PC-9 (cell line): ENCODE results near the gene ZNF469. TPM values are rescaled to one million over a fixed set of nuclear protein-coding genes. Genes with fewer than 3 reads are reported as not detected.

Experiments
- BruUV-seq: library from RNA; stranded (reverse); fragments of 400-500 nt; replicated peaks from 2 replicates; lab custom pipeline; 2021; lab: Mats Ljungman, UMichigan
- CTCF ChIA-PET: fragments of 300-600 bp; sonication (Branson Sonifier 250); formaldehyde crosslinking; loops from one replicate; lab custom pipeline; 2022; ENCODE audit warnings: antibody characterized with exemption; lab: Charles Lee
- POLR2A ChIA-PET: fragments of 300-600 bp; sonication (Branson Sonifier 250); formaldehyde crosslinking; loops from one replicate; lab custom pipeline; 2022; ENCODE audit warnings: antibody characterized with exemption; ENCODE audit not compliant: unreplicated experiment; lab: Charles Lee
- DNase-seq, 2 experiments: peaks; one replicate each; pipeline versions ENCODE4 v3.0.0 to v3.0.0-alpha.2; 2015 to 2022; ENCODE audit warnings: mixed read lengths in 1 of 2
- H2AFZ ChIP-seq: fragments of 200-600 bp; sonication (generic); 2 replicates; pipeline ENCODE4 v1.8.1; 2017; ENCODE audit warnings: antibody characterized with exemption
- H3F3A ChIP-seq: fragments of 200-600 bp; sonication (generic); 2 replicates; pipeline ENCODE4 v1.8.1; 2017; ENCODE audit warnings: antibody characterized with exemption, mild to moderate bottlenecking, low read depth; ENCODE audit not compliant: insufficient read depth
- H3K27ac ChIP-seq: fragments of 200-600 bp; sonication (generic); 2 replicates; pipeline ENCODE4 v1.6.1; 2016; ENCODE audit warnings: mixed run types
- H3K27me3 ChIP-seq: fragments of 200-600 bp; sonication (generic); 2 replicates; pipeline ENCODE4 v1.6.1; 2016; ENCODE audit warnings: low read depth, mixed run types; ENCODE audit not compliant: insufficient read depth
- H3K36me3 ChIP-seq: fragments of 200-600 bp; sonication (generic); 2 replicates; pipeline ENCODE4 v1.6.1; 2016; ENCODE audit warnings: low read depth, mixed run types
- H3K4me1 ChIP-seq: fragments of 200-600 bp; sonication (generic); replicated peaks from 2 replicates; pipeline ENCODE4 v1.6.1; 2016; ENCODE audit warnings: mixed run types; ENCODE audit not compliant: insufficient read depth
- H3K4me2 ChIP-seq: fragments of 200-600 bp; sonication (generic); 2 replicates; pipeline ENCODE4 v1.6.1; 2017; ENCODE audit warnings: mixed run types
- H3K4me3 ChIP-seq: fragments of 200-600 bp; sonication (generic); 2 replicates; pipeline ENCODE4 v1.6.1; 2016; ENCODE audit warnings: mixed run types
- H3K79me2 ChIP-seq: fragments of 200-600 bp; sonication (generic); 2 replicates; pipeline ENCODE4 v1.6.1; 2017; ENCODE audit warnings: low read depth, mixed run types
- H3K9me2 ChIP-seq: fragments of 200-600 bp; sonication (generic); 2 replicates; pipeline ENCODE4 v1.8.1; 2017; ENCODE audit warnings: mild to moderate bottlenecking; ENCODE audit not compliant: insufficient read depth
- H3K9me3 ChIP-seq: fragments of 200-600 bp; sonication (generic); 2 replicates; pipeline ENCODE4 v1.8.1; 2016; ENCODE audit warnings: low read depth; ENCODE audit not compliant: insufficient read depth
- H4K20me1 ChIP-seq: fragments of 200-600 bp; sonication (generic); 2 replicates; pipeline ENCODE4 v1.8.1; 2017; ENCODE audit not compliant: insufficient read depth
- EZH2 ChIP-seq: fragments of 200-600 bp; sonication (generic); IDR thresholded peaks from 2 replicates; pipeline ENCODE4 v1.8.0; 2017; ENCODE audit warnings: antibody characterized with exemption, low read depth
- intact Hi-C: fragments of 100-400 bp; cut with micrococcal nuclease; formaldehyde crosslinking; loops from one replicate; pipeline ENCODE4 v1.10.0; 2022; ENCODE audit not compliant: unreplicated experiment
- total RNA-seq: library from RNA; stranded (reverse); gene quantifications from 2 replicates; pipeline ENCODE4 v1.2.3, GENCODE V29; 2021
- TF ChIP-seq, protein P1 (sequence below): fragments of 200-600 bp; sonication (generic); conservative IDR thresholded peaks from 2 replicates; pipeline ENCODE4 v1.6.1; 2017; ENCODE audit warnings: mixed run types, antibody characterized with exemption, mild to moderate bottlenecking, moderate library complexity

Gene ZNF469
- total RNA-seq, 1 experiment from 2014 or later = 9.8 TPM

GRCh38 chr16:88398170-88398873, 15.6 kb downstream of the ZNF469 start:
- CTCF ChIA-PET = no interaction called here
- Histone ChIP-seq H3K79me2 (no peaks in the 10 kb centered on the region), H3K9me2 (no peaks in the 10 kb centered on the region), H2AFZ (no peak overlapping the region), H3K27ac (no peak overlapping the region), H3K27me3 (no peaks in the 10 kb centered on the region), H3F3A (no peaks in the 10 kb centered on the region), H3K36me3 (no peaks in the 10 kb centered on the region), H3K9me3 (no peaks in the 10 kb centered on the region), H3K4me2 (no peak overlapping the region), H4K20me1 (no peaks in the 10 kb centered on the region), H3K4me1 (no peaks in the 10 kb centered on the region), H3K4me3 (no peak overlapping the region)
- POLR2A ChIA-PET = no interaction called here
- TF ChIP-seq, protein P1, sequence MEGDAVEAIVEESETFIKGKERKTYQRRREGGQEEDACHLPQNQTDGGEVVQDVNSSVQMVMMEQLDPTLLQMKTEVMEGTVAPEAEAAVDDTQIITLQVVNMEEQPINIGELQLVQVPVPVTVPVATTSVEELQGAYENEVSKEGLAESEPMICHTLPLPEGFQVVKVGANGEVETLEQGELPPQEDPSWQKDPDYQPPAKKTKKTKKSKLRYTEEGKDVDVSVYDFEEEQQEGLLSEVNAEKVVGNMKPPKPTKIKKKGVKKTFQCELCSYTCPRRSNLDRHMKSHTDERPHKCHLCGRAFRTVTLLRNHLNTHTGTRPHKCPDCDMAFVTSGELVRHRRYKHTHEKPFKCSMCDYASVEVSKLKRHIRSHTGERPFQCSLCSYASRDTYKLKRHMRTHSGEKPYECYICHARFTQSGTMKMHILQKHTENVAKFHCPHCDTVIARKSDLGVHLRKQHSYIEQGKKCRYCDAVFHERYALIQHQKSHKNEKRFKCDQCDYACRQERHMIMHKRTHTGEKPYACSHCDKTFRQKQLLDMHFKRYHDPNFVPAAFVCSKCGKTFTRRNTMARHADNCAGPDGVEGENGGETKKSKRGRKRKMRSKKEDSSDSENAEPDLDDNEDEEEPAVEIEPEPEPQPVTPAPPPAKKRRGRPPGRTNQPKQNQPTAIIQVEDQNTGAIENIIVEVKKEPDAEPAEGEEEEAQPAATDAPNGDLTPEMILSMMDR = no peak
- no peak for TF ChIP-seq EZH2
- intact Hi-C loops = no loop called here
- DNase-seq = no peak
- BruUV-seq = no TSS peak

DNA sequence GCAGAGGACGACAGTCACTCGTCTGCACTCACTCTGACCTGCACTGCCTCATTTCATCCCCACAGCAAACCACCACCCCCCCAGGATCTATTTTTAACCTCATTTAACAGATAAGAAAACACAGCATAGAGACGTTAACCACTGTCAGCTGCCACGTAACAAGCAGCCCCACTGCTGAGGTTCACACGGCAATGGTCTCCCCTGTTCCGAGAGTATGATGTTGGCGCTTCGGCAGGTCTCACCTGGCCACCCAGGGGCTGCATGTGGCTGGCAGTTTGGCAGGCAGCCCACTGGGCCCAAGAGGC, 16.1 kb downstream of the ZNF469 start:
- Histone ChIP-seq H3K4me3 (no peak overlapping the region), H3K4me2 (no peak overlapping the region), H3K9me2 (no peaks in the 10 kb centered on the region), H3K79me2 (no peaks in the 10 kb centered on the region), H3K27ac (no peak overlapping the region), H3K27me3 (no peaks in the 10 kb centered on the region), H3F3A (no peaks in the 10 kb centered on the region), H4K20me1 (no peaks in the 10 kb centered on the region), H3K36me3 (no peaks in the 10 kb centered on the region), H3K4me1 (no peaks in the 10 kb centered on the region), H2AFZ (no peak overlapping the region), H3K9me3 (no peaks in the 10 kb centered on the region)
- no TSS peak for BruUV-seq
- intact Hi-C loops = no loop called here
- ChIA-PET CTCF (no interaction called here), POLR2A (no interaction called here)
- DNase-seq = no peak
- TF ChIP-seq EZH2 = no peak
- TF ChIP-seq, protein P1 = no peak

DNA sequence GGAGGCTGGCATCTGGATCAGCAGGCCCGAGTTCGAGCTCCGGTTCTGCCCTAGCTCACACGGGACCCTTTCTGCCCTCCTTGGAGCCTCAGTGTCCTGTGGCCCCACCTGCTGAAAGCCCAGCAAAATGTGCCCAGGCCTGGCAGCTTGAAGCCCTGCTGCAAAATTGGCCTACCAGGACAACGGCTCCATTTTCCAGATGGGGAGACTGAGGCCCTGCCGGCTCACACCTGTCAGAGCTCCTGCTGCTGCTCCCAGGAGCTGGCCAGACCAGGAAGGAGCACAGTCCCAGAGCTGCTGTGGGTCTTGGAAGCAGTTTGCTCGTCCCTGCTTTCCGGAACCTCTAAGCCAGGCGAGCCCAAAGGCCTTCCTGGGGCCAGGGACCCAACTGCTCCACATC, 17.4 kb downstream of the ZNF469 start:
- H3K36me3 ChIP-seq = no peaks in the 10 kb centered on the region
- no peak for DNase-seq
- ChIA-PET POLR2A (no interaction called here), CTCF (no interaction called here)
- no peak overlapping the region for H2AFZ ChIP-seq
- H3K27ac ChIP-seq = no peak overlapping the region
- H3K4me1 ChIP-seq = no peaks in the 10 kb centered on the region
- no peaks in the 10 kb centered on the region for H3F3A ChIP-seq
- no peaks in the 10 kb centered on the region for H3K27me3 ChIP-seq
- H3K9me3 ChIP-seq = no peaks in the 10 kb centered on the region
- H3K9me2 ChIP-seq = no peaks in the 10 kb centered on the region
- no peaks in the 10 kb centered on the region for H4K20me1 ChIP-seq
- intact Hi-C loops = no loop called here
- no peak for TF ChIP-seq EZH2
- TF ChIP-seq, protein P1 = no peak
- no peaks in the 10 kb centered on the region for H3K79me2 ChIP-seq
- no peak overlapping the region for H3K4me3 ChIP-seq
- BruUV-seq = no TSS peak
- H3K4me2 ChIP-seq = no peak overlapping the region
